Effector memory CD4-positive, alpha-beta T cell (primary cell): ENCODE data around the gene IL17A.

ENCODE experiments used
- DNase-seq, 3 donors: peaks; one replicate each; pipeline ENCODE4 v3.0.0-alpha.2; 2020
- H3K27ac ChIP-seq: 2 replicates; pipeline ENCODE4 v1.7.0; 2013; ENCODE audit warnings: mild to moderate bottlenecking, low read length, moderate library complexity; ENCODE audit not compliant: insufficient read depth, poor library complexity, severe bottlenecking
- H3K27me3 ChIP-seq: replicated peaks from 2 replicates; pipeline ENCODE4 v1.7.0; 2013; ENCODE audit warnings: mild to moderate bottlenecking, low read length; ENCODE audit not compliant: insufficient read depth, control insufficient read depth, poor library complexity, severe bottlenecking
- H3K36me3 ChIP-seq: 2 replicates; pipeline ENCODE4 v1.7.0; 2013; ENCODE audit warnings: mild to moderate bottlenecking, low read length, moderate library complexity; ENCODE audit not compliant: control insufficient read depth, insufficient read depth
- H3K4me1 ChIP-seq: 2 replicates; pipeline ENCODE4 v1.7.0; 2013; ENCODE audit warnings: low read length, mild to moderate bottlenecking; ENCODE audit not compliant: control insufficient read depth, insufficient read depth, poor library complexity, severe bottlenecking
- H3K4me3 ChIP-seq: 2 replicates; pipeline ENCODE4 v1.7.0; 2013; ENCODE audit warnings: low read length, low read depth, mild to moderate bottlenecking; ENCODE audit not compliant: insufficient read depth, poor library complexity, severe bottlenecking
- H3K9me3 ChIP-seq: 2 replicates; pipeline ENCODE4 v1.7.0; 2013; ENCODE audit warnings: mild to moderate bottlenecking, low read length, moderate library complexity; ENCODE audit not compliant: control insufficient read depth

IL17A gene

GRCh38 chr6:52233005-52233404 is 46.8 kb downstream of the IL17A start:
- Histone ChIP-seq H3K4me1 (peaks cover 4% of the 10 kb centered on the region), H3K27ac (no peak overlapping the region), H3K27me3 (no peaks in the 10 kb centered on the region), H3K4me3 (no peak overlapping the region), H3K9me3 (no peaks in the 10 kb centered on the region), H3K36me3 (no peaks in the 10 kb centered on the region)
- DNase-seq = no peak

- no peak for DNase-seq
- Histone ChIP-seq H3K27me3 (peaks cover 5% of the 10 kb centered on the region), H3K27ac (no peak overlapping the region), H3K4me1 (peaks cover 4% of the 10 kb centered on the region), H3K9me3 (no peaks in the 10 kb centered on the region), H3K4me3 (no peak overlapping the region), H3K36me3 (no peaks in the 10 kb centered on the region)
Observed at GRCh38 chr6:52233975-52234823, 48.0 kb downstream of the IL17A start.
